B cell (primary cell): ENCODE results near the gene AKT3. TPM values are rescaled to one million over a fixed set of nuclear protein-coding genes. Genes with fewer than 3 reads are reported as not detected.
"Not testable (repeated sequence)": the region's sequence is repeated elsewhere in the genome, so short reads cannot be mapped to it uniquely, and the experiment has no call there.

Experiments
- ATAC-seq: fragments of 200-7000 bp; cut with Tn5 transposase; one replicate; pipeline ENCODE4 v1.10.0; 2021; ENCODE audit warnings: low read depth, mild to moderate bottlenecking, moderate number of reproducible peaks, moderate library complexity
- CTCF ChIA-PET: fragments of 350-600 bp; sonication (Branson Sonifier 250); formaldehyde crosslinking; loops from one replicate; lab custom pipeline; 2021; ENCODE audit warnings: antibody characterized with exemption, inconsistent platforms; lab: Charles Lee
- POLR2A ChIA-PET: fragments of 350-600 bp; sonication (Branson Sonifier 250); formaldehyde crosslinking; loops from one replicate; lab custom pipeline; 2021; ENCODE audit warnings: antibody characterized with exemption; lab: Charles Lee
- DNase-seq: peaks from one replicate; pipeline ENCODE4 v3.0.0; 2013
- H2AFZ ChIP-seq: 2 replicates; pipeline ENCODE4 v1.6.1; 2012; ENCODE audit warnings: mild to moderate bottlenecking, low read depth, low read length; ENCODE audit not compliant: insufficient read depth, poor library complexity, severe bottlenecking
- H3K27ac ChIP-seq, 2 donors: 1 replicate in 1 of 2; 2 replicates in 1 of 2; pipeline ENCODE4 v1.5.1; 2012 to 2013; ENCODE audit warnings: low read length in 2 of 2, mild to moderate bottlenecking in 2 of 2, moderate library complexity in 1 of 2
- H3K27me3 ChIP-seq, 4 experiments: fragments of 200-600 bp in 1 of 4; sonication (generic) in 1 of 4; replicated peaks in 1 of 4; 1 replicate in 2 of 4; 2 replicates in 2 of 4; pipeline versions ENCODE4 v1.6.1 to v1.7.0; 2013 to 2016; ENCODE audit warnings: low read length in 3 of 4, mild to moderate bottlenecking in 2 of 4, mixed read lengths in 1 of 4, moderate library complexity in 1 of 4; ENCODE audit not compliant: insufficient read depth in 4 of 4, control insufficient read depth in 3 of 4; ENCODE audit errors: control extremely low read depth in 1 of 4
- H3K36me3 ChIP-seq, 2 experiments: replicated peaks in 1 of 2; 1 replicate in 1 of 2; 2 replicates in 1 of 2; pipeline versions ENCODE4 v1.6.1 to v1.7.1; 2013; ENCODE audit warnings: low read length in 1 of 2; ENCODE audit not compliant: insufficient read depth in 2 of 2, control insufficient read depth in 1 of 2; ENCODE audit errors: control extremely low read depth in 1 of 2, extremely low read depth in 1 of 2
- H3K4me1 ChIP-seq, 2 donors: fragments of 200-600 bp in 1 of 2; sonication (generic) in 1 of 2; 1 replicate in 1 of 2; 2 replicates in 1 of 2; pipeline versions ENCODE4 v1.5.1 to v1.6.1; 2013 to 2017; ENCODE audit warnings: low read length in 2 of 2; ENCODE audit not compliant: control insufficient read depth in 2 of 2, insufficient read depth in 2 of 2
- H3K4me2 ChIP-seq: replicated peaks from 2 replicates; pipeline ENCODE3; 2012; ENCODE audit warnings: mild to moderate bottlenecking, low read depth, low read length; ENCODE audit not compliant: poor library complexity, severe bottlenecking
- H3K4me3 ChIP-seq, 5 experiments: fragments of 200-600 bp in 1 of 5; sonication (generic) in 1 of 5; 1 replicate in 3 of 5; 2 replicates in 2 of 5; pipeline versions ENCODE4 v1.5.1 to v1.7.0; 2011 to 2016; ENCODE audit warnings: low read length in 4 of 5, mild to moderate bottlenecking in 4 of 5, low read depth in 2 of 5, control low read depth in 1 of 5, moderate library complexity in 1 of 5; ENCODE audit not compliant: insufficient read depth in 1 of 5; ENCODE audit errors: control extremely low read depth in 1 of 5, extremely low read depth in 1 of 5
- H3K79me2 ChIP-seq: fragments of 200-600 bp; sonication (generic); one replicate; pipeline ENCODE4 v1.6.0; 2016; ENCODE audit warnings: low read length; ENCODE audit not compliant: control insufficient read depth, insufficient read depth
- H3K9ac ChIP-seq: fragments of 200-600 bp; sonication (generic); 2 replicates; pipeline ENCODE4 v1.6.1; 2017; ENCODE audit warnings: mild to moderate bottlenecking, low read length, moderate library complexity
- H3K9me3 ChIP-seq, 3 donors: one replicate each; pipeline versions ENCODE4 v1.6.1 to v1.7.1; 2013; ENCODE audit warnings: low read length in 2 of 3; ENCODE audit not compliant: control insufficient read depth in 2 of 3, insufficient read depth in 1 of 3; ENCODE audit errors: control extremely low read depth in 1 of 3
- H4K20me1 ChIP-seq: 2 replicates; pipeline ENCODE4 v1.6.0; 2012; ENCODE audit warnings: mild to moderate bottlenecking, low read length; ENCODE audit not compliant: insufficient read depth, control insufficient read depth, poor library complexity, severe bottlenecking
- H3K27ac Mint-ChIP-seq: one replicate; pipeline ENCODE4 v1.8.0; 2021; ENCODE audit warnings: mixed read lengths
- H3K27me3 Mint-ChIP-seq: one replicate; pipeline ENCODE4 v1.8.0; 2021; ENCODE audit warnings: mixed read lengths
- H3K4me1 Mint-ChIP-seq: one replicate; pipeline ENCODE4 v1.8.0; 2021; ENCODE audit warnings: mixed read lengths
- H3K4me3 Mint-ChIP-seq: one replicate; pipeline ENCODE4 v1.8.0; 2021; ENCODE audit warnings: mixed read lengths
- H3K9me3 Mint-ChIP-seq: one replicate; pipeline ENCODE4 v1.8.0; 2022; ENCODE audit warnings: mixed read lengths; ENCODE audit not compliant: insufficient read depth
- EZH2 ChIP-seq: IDR thresholded peaks from 2 replicates; pipeline ENCODE4 v1.6.1; 2012; ENCODE audit warnings: borderline replicate concordance, low read depth, mild to moderate bottlenecking, moderate library complexity, low read length; ENCODE audit not compliant: insufficient read depth, poor library complexity, severe bottlenecking
- WGBS: methylation state at CpG from one replicate; pipeline ENCODE4 v1.1.5; 2013; ENCODE audit warnings: missing lambda C conversion rate; ENCODE audit not compliant: insufficient coverage; 5-methylcytosine and 5-hydroxymethylcytosine counted together
- intact Hi-C: fragments of 100-400 bp; cut with micrococcal nuclease; formaldehyde crosslinking; loops from one replicate; pipeline ENCODE4 v1.10.0; 2022
- polyA plus RNA-seq: library from polyadenylated mRNA; depleted of rRNA; stranded (reverse); fragments of >200 nt; gene quantifications from 2 replicates; pipeline ENCODE4 v1.2.3, GENCODE V29; 2012
- total RNA-seq, 2 donors: library from RNA; stranded (reverse); fragments of 120-200 nt in 1 of 2; gene quantifications; 1 replicate in 1 of 2; 2 replicates in 1 of 2; pipeline versions ENCODE4 v1.2.3 to v1.2.4, GENCODE V29; 2013 to 2022
- TF ChIP-seq, protein P1 (sequence below): fragments of 200-600 bp; IDR thresholded peaks from one replicate; pipeline ENCODE4 v1.8.0; 2022; ENCODE audit warnings: antibody characterized with exemption, mild to moderate bottlenecking

The AKT3 gene
- total and polyA plus RNA-seq, 2 donors (not counting 1 experiment from before 2014, with no cell fraction given): 4.4 to 148 TPM

DNA sequence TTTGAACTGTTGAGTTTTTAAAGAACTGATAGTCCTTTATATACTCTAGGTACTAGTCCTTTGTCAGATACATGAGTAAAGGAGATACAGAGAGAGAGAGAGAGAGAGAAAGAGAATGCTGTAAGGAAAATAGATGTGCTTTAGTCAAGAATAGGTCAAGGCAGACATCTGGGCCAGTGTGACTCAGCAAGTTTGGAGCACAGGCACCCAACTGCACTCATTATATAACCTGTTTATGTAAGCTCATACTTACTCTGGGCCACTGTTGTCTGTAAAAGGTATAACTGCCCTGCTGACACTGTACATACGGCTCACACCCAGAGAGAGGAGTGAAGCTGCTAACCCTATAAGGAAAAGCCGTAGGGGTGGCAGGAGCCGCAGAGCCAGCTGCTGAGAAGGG lies 32.2 kb upstream of the AKT3 start:
- Mint-ChIP-seq H3K9me3 (no peaks in the 10 kb centered on the region), H3K27ac (no peak overlapping the region), H3K4me1 (no peaks in the 10 kb centered on the region), H3K27me3 (peaks cover 39% of the 10 kb centered on the region), H3K4me3 (no peak overlapping the region)
- no peak for DNase-seq
- Histone ChIP-seq H3K4me1 (no peaks in the 10 kb centered on the region), H3K27ac (no peak overlapping the region), H3K4me3 (no peak overlapping the region), H3K27me3 (peaks cover 0 to 5% (median 2%) of the 10 kb centered on the region in 4 experiments), H3K4me2 (no peak overlapping the region), H3K9me3 (peaks cover 0 to 5% (median 0%) of the 10 kb centered on the region in 3 donors), H3K36me3 (no peaks in the 10 kb centered on the region), H3K79me2 (no peaks in the 10 kb centered on the region), H2AFZ (no peak overlapping the region), H4K20me1 (no peaks in the 10 kb centered on the region), H3K9ac (no peak overlapping the region)
- ChIA-PET CTCF (no interaction called here), POLR2A (no interaction called here)
- whole genome bisulfite sequencing: 96% methylated on average over 3 of the region's 3 CpGs
- TF ChIP-seq, protein P1, sequence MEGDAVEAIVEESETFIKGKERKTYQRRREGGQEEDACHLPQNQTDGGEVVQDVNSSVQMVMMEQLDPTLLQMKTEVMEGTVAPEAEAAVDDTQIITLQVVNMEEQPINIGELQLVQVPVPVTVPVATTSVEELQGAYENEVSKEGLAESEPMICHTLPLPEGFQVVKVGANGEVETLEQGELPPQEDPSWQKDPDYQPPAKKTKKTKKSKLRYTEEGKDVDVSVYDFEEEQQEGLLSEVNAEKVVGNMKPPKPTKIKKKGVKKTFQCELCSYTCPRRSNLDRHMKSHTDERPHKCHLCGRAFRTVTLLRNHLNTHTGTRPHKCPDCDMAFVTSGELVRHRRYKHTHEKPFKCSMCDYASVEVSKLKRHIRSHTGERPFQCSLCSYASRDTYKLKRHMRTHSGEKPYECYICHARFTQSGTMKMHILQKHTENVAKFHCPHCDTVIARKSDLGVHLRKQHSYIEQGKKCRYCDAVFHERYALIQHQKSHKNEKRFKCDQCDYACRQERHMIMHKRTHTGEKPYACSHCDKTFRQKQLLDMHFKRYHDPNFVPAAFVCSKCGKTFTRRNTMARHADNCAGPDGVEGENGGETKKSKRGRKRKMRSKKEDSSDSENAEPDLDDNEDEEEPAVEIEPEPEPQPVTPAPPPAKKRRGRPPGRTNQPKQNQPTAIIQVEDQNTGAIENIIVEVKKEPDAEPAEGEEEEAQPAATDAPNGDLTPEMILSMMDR: no peak
- no peak for TF ChIP-seq EZH2
- intact Hi-C loops: no loop called here
- no peak for ATAC-seq

GRCh38 chr1:243877058-243877457 lies 27.0 kb upstream of the AKT3 start:
- DNase-seq, H3K27me3 ChIP-seq, H2AFZ ChIP-seq, ATAC-seq, H3K4me3 ChIP-seq, H3K79me2 ChIP-seq, H3K9ac ChIP-seq, H3K36me3 ChIP-seq, H3K4me3 Mint-ChIP-seq, CTCF ChIA-PET, H3K9me3 Mint-ChIP-seq, H3K4me1 Mint-ChIP-seq, H4K20me1 ChIP-seq, H3K9me3 ChIP-seq, intact Hi-C loops, H3K4me2 ChIP-seq, POLR2A ChIA-PET, H3K4me1 ChIP-seq, H3K27ac Mint-ChIP-seq, H3K27ac ChIP-seq: not testable (repeated sequence)
- whole genome bisulfite sequencing: no CpG with 5 or more reads among the region's 3 CpGs
- H3K27me3 Mint-ChIP-seq: peaks cover 14% of the 10 kb centered on the region
